Psoas muscle (tissue), 8 donors: ENCODE results near the gene P3H3. TPM values are rescaled to one million over a fixed set of nuclear protein-coding genes. Genes with fewer than 3 reads are reported as not detected.

Experiments
- ATAC-seq, 4 donors: fragments of 200-7000 bp; cut with Tn5 transposase; one replicate each; pipeline ENCODE4 v1.9.1; 2020; ENCODE audit warnings: moderate library complexity in 3 of 4, mild to moderate bottlenecking in 2 of 4
- DNase-seq, 2 donors: peaks; one replicate each; pipeline ENCODE4 v3.0.0-alpha.2; 2020
- H3K27ac ChIP-seq: fragments of 200-600 bp; one replicate; pipeline ENCODE4 v1.8.0; 2022
- H3K27me3 ChIP-seq, 3 donors: fragments of 200-600 bp in 1 of 3; one replicate each; pipeline versions ENCODE4 v1.6.1 to v1.8.0; 2013 to 2022; ENCODE audit warnings: low read length in 2 of 3, mild to moderate bottlenecking in 2 of 3, moderate library complexity in 1 of 3; ENCODE audit not compliant: insufficient read depth in 3 of 3
- H3K36me3 ChIP-seq, 2 donors: fragments of 200-600 bp in 1 of 2; one replicate each; pipeline versions ENCODE4 v1.6.1 to v1.8.0; 2013 to 2022; ENCODE audit warnings: low read depth in 1 of 2, mild to moderate bottlenecking in 1 of 2, moderate library complexity in 1 of 2; ENCODE audit not compliant: insufficient read depth in 1 of 2
- H3K4me1 ChIP-seq: fragments of 200-600 bp; one replicate; pipeline ENCODE4 v1.8.0; 2022
- H3K4me3 ChIP-seq: fragments of 200-600 bp; one replicate; pipeline ENCODE4 v1.8.0; 2022; ENCODE audit warnings: mild to moderate bottlenecking
- H3K9me3 ChIP-seq: fragments of 200-600 bp; one replicate; pipeline ENCODE4 v1.8.0; 2022
- WGBS, 3 donors: extraction: QIAGEN DNeasy Blood & Tissue Kit; methylation state at CpG; one replicate each; pipeline versions ENCODE4 v1.1.6 to v1.1.7; 2013; 5-methylcytosine and 5-hydroxymethylcytosine counted together
- intact Hi-C, 2 donors: fragments of 100-400 bp; cut with DNase I; formaldehyde crosslinking; loops; one replicate each; pipeline versions ENCODE4 v1.11.0 to v1.14.2; 2022
- polyA plus RNA-seq, 3 donors: library from polyadenylated mRNA; stranded (reverse); fragments of 200-250 nt; gene quantifications; one replicate each; pipeline ENCODE4 v1.2.3, GENCODE V29; 2013
- total RNA-seq, 4 donors: library from RNA; stranded (reverse); fragmentation: NEBNext Ultra II Directional in 2 of 4; extraction: Animal tissue kit (Norgen Biotek cat#: 25700) in 2 of 4; gene quantifications; one replicate each; pipeline versions ENCODE4 v1.2.1 to v1.2.4, GENCODE V29; 2021 to 2023
- TF ChIP-seq, protein P1 (sequence below): fragments of 200-600 bp; IDR thresholded peaks from one replicate; pipeline ENCODE4 v1.8.0; 2022; ENCODE audit warnings: antibody characterized with exemption
- donor health status: healthy with polysubstance abuse.
- donor health status: DM: no; HTN: no; CAD: no; lungs with moderate emphysema.
- donor health status: Bipolar disorder and iron deficiency.
- donor health status: healthy.
- donor health status: DM: yes; HTN: yes; CAD: no.
- donor health status: DM: no; HTN: no; CAD: no.
- donor health status: DM: no; HTN: no; CAD: no.
- donor health status: DM: yes; HTN: yes; CAD: no.

P3H3 gene
- total and polyA plus RNA-seq, 7 donors = 0.87 to 4.2 (median 1.3) TPM

DNA sequence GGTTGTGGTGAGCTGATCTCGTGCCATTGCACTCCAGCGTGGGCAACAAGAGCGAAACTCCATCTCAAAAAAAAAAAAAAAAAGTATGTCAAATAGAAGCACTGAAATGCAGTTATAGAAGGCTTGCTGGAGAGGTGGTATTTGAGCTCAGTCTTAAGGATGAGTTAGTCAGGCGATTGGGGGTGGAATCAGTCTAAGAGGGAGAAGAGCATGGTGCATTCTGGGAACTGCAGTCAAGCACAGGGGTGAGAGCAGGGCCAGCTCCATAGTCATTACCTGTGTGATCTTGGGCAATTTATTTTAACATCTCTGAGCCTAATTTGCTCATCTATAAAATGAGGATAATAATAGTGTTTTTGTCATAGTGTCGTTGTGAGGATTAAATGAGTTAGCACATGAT lies 6.7 kb downstream of the P3H3 start:
- no peaks in the 10 kb centered on the region for H3K27me3 ChIP-seq
- TF ChIP-seq, protein P1, sequence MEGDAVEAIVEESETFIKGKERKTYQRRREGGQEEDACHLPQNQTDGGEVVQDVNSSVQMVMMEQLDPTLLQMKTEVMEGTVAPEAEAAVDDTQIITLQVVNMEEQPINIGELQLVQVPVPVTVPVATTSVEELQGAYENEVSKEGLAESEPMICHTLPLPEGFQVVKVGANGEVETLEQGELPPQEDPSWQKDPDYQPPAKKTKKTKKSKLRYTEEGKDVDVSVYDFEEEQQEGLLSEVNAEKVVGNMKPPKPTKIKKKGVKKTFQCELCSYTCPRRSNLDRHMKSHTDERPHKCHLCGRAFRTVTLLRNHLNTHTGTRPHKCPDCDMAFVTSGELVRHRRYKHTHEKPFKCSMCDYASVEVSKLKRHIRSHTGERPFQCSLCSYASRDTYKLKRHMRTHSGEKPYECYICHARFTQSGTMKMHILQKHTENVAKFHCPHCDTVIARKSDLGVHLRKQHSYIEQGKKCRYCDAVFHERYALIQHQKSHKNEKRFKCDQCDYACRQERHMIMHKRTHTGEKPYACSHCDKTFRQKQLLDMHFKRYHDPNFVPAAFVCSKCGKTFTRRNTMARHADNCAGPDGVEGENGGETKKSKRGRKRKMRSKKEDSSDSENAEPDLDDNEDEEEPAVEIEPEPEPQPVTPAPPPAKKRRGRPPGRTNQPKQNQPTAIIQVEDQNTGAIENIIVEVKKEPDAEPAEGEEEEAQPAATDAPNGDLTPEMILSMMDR = no peak
- DNase-seq = no peak
- ATAC-seq = no peak
- no peak overlapping the region for H3K4me3 ChIP-seq
- no peaks in the 10 kb centered on the region for H3K4me1 ChIP-seq
- intact Hi-C loops = no loop called here
- H3K27ac ChIP-seq = no peak overlapping the region
- H3K36me3 ChIP-seq = peaks cover 0 to 2% of the 10 kb centered on the region in 2 donors
- 84 to 90% (median 88%) methylated on average over 5 of the region's 5 CpGs for WGBS, 3 donors
- no peaks in the 10 kb centered on the region for H3K9me3 ChIP-seq

DNA sequence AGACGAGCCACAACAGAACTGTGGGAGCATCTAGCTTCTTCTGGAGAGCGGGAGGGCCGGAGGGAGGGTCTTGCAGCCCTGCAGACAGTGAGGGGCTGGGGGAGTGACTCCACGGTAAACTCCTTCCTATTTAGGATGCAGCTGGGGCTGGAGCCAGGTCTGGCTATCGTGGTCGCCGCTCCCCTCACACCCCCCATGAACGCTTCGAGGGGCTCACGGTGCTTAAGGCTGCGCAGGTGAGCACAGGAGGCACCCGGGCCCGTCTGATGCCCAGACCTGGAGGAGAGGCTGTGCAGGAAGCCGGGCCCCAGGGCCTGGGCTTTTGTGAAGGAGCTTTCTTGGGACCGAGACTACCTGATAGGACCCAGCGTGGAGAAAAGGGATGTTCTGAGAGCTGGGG lies 8.6 kb downstream of the P3H3 start:
- 90 to 98% (median 95%) methylated on average over 16 of the region's 16 CpGs for WGBS, 3 donors
- DNase-seq (peak in 1 of 2 donors; percentile 36), ATAC-seq (no peak)
- Histone ChIP-seq H3K4me1 (no peaks in the 10 kb centered on the region), H3K9me3 (no peaks in the 10 kb centered on the region), H3K36me3 (peaks cover 0 to 2% of the 10 kb centered on the region in 2 donors), H3K27ac (no peak overlapping the region), H3K4me3 (no peak overlapping the region), H3K27me3 (no peaks in the 10 kb centered on the region)
- TF ChIP-seq, protein P1 = no peak
- intact Hi-C loops = no loop called here

DNA sequence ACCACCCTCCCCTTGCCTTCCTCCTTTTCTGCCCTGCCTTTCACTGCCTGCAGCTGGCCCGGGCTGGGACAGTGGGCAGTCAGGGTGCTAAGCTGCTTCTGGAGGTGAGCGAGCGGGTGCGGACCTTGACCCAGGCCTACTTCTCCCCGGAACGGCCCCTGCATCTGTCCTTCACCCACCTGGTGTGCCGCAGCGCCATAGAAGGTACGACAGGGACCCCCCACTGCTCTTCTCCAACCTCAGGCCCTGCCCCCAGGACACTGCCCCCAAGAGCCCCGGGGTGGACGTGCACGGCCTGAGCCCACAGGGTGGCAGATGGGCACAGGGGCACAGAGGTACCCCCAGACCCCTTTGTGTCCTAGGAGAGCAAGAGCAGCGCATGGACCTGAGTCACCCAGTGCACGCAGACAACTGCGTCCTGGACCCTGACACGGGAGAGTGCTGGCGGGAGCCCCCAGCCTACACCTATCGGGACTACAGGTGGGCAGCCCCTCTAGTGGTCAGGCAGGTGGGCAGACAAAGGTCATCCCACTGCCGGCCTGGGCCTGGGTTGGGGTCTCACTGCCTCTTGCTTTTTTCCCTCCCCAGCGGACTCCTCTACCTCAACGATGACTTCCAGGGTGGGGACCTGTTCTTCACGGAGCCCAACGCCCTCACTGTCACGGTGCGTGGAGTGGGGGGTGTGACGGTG lies 9.3 kb downstream of the P3H3 start:
- no peak for ATAC-seq
- H3K27ac ChIP-seq = no peak overlapping the region
- 93% methylated on average over 25 to 26 of the region's 26 CpGs for WGBS, 3 donors
- no peaks in the 10 kb centered on the region for H3K27me3 ChIP-seq
- H3K9me3 ChIP-seq = no peaks in the 10 kb centered on the region
- intact Hi-C loops = no loop called here
- peaks cover 0 to 2% of the 10 kb centered on the region in 2 donors for H3K36me3 ChIP-seq
- no peak overlapping the region for H3K4me3 ChIP-seq
- TF ChIP-seq, protein P1 = no peak
- H3K4me1 ChIP-seq = no peaks in the 10 kb centered on the region
- DNase-seq = peak in 1 of 2 donors; percentile 29

DNA sequence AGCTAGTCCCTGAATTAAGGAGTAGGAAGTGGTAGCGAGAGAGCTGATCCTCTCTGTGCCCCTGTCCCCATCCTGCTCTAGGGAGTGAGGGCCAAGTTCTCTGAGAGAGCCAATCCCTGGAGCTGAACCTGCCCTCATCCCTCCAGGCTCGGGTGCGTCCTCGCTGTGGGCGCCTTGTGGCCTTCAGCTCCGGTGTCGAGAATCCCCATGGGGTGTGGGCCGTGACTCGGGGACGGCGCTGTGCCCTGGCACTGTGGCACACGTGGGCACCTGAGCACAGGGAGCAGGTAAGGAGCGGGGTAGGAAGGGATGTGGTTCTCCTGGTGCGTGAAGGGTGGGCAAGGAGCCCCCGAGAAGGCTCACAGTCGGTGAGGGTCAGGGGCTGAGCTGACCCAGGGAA lies 10.6 kb downstream of the P3H3 start:
- TF ChIP-seq, protein P1 = no peak
- peaks cover 0 to under 1% of the 10 kb centered on the region in 2 donors for H3K36me3 ChIP-seq
- no peak overlapping the region for H3K4me3 ChIP-seq
- H3K4me1 ChIP-seq = no peaks in the 10 kb centered on the region
- no peaks in the 10 kb centered on the region for H3K9me3 ChIP-seq
- peak in 1 of 2 donors; percentile 48 for DNase-seq
- ATAC-seq = no peak
- 92 to 94% (median 93%) methylated on average over 15 to 16 of the region's 16 CpGs for WGBS, 3 donors
- no peaks in the 10 kb centered on the region for H3K27me3 ChIP-seq
- H3K27ac ChIP-seq = no peak overlapping the region
- intact Hi-C loops = no loop called here
